ENCODE results near the gene CHP1. TPM values are rescaled to one million over a fixed set of nuclear protein-coding genes. Genes with fewer than 3 reads are reported as not detected.
A peak's percentile ranks its signal among the peaks of the same experiment; 100 is the strongest.

CHP1 gene
- total RNA-seq = 100 to 1,000 TPM; 137 to 270 (median 205) TPM
- long read RNA-seq, partial matches to known transcripts = 0 of 42 reads
- long read RNA-seq, other reads (novel, unspliced or antisense) = 40 of 42 reads

- Histone ChIP-seq H3K9me3 (no peaks in the 10 kb centered on the region), H3K4me1 (peaks cover 0 to 23% (median 5%) of the 10 kb centered on the region in 4 donors), H3K36me3 (no peaks in the 10 kb centered on the region), H3K27me3 (no peaks in the 10 kb centered on the region), H3K27ac (peak within 1 kb of the TSS; percentile 88 to 92 (median 90)), H3K4me3 (peak within 1 kb of the TSS; percentile 76 to 88 (median 77))
- intact Hi-C loops (cut with DNase I) = no loop called here
- ATAC-seq (peak; percentile 95 to 99 (median 97)), DNase-seq (peak; percentile 99)
- WGBS (ENCODE audit: insufficient coverage, low coverage, low lambda C conversion rate, missing lambda C conversion rate) = 0% methylated on average over 21 of the region's 72 CpGs
- peak; percentile 88 to 97 (median 93) for TF ChIP-seq CTCF (IDR thresholded peaks at IDR 0.05)
- peak; percentile 84 for TF ChIP-seq POLR2A (IDR thresholded peaks at IDR 0.05)
Measured at GRCh38 chr15:41230650-41231421, at the start of gene CHP1, which contains the start of gene EXD1. CHP1 (plus strand) TSS chr15:41231268; CDS start chr15:41231383, 115 bp downstream. EXD1 (minus strand) TSS chr15:41230757; CDS start chr15:41226575, 4,182 bp downstream.

- WGBS (ENCODE audit: insufficient coverage, low coverage, low lambda C conversion rate, missing lambda C conversion rate) = 73% methylated on average over 3 of the region's 4 CpGs
- no peak overlapping the region for H3K27ac ChIP-seq
- no peaks in the 10 kb centered on the region for H3K9me3 ChIP-seq
- H3K4me1 ChIP-seq = no peaks in the 10 kb centered on the region
- no peak for DNase-seq
- no peaks in the 10 kb centered on the region for H3K27me3 ChIP-seq
- TF ChIP-seq CTCF (IDR thresholded peaks at IDR 0.05) (no peak), POLR2A (IDR thresholded peaks at IDR 0.05) (no peak)
- H3K4me3 ChIP-seq = no peak overlapping the region
- no peaks in the 10 kb centered on the region for H3K36me3 ChIP-seq
- intact Hi-C loops (cut with DNase I) = loop anchor here (10.0 kb wide), 1 partner anchor 277 kb away; no protein-coding TSS in a partner anchor
- ATAC-seq = no peak
Measured at GRCh38 chr15:41182266-41182665, 48.8 kb upstream of the CHP1 start.

GRCh38 chr15:41183581-41183980 lies 47.5 kb upstream of the CHP1 start:
- Histone ChIP-seq H3K4me1 (no peaks in the 10 kb centered on the region), H3K27me3 (no peaks in the 10 kb centered on the region), H3K4me3 (no peak overlapping the region), H3K27ac (no peak overlapping the region), H3K36me3 (no peaks in the 10 kb centered on the region), H3K9me3 (no peaks in the 10 kb centered on the region)
- intact Hi-C loops (cut with DNase I) = loop anchor here (10.0 kb wide), 1 partner anchor 279 kb away; no protein-coding TSS in a partner anchor
- DNase-seq (no peak), ATAC-seq (no peak)
- WGBS (ENCODE audit: insufficient coverage, low coverage, low lambda C conversion rate, missing lambda C conversion rate) = 37% methylated on average over 2 of the region's 2 CpGs
- TF ChIP-seq POLR2A (IDR thresholded peaks at IDR 0.05) (no peak), CTCF (IDR thresholded peaks at IDR 0.05) (no peak)

- H3K4me1 ChIP-seq = no peaks in the 10 kb centered on the region
Measured at GRCh38 chr15:41194444-41194843, 36.6 kb upstream of the CHP1 start.

More at GRCh38 chr15:41194444-41194843, 36.6 kb upstream of the CHP1 start:
- Histone ChIP-seq H3K9me3 (no peaks in the 10 kb centered on the region), H3K36me3 (no peaks in the 10 kb centered on the region), H3K27me3 (no peaks in the 10 kb centered on the region), H3K4me3 (no peak overlapping the region), H3K27ac (no peak overlapping the region)
- intact Hi-C loops (cut with DNase I) = no loop called here
- DNase-seq (no peak), ATAC-seq (no peak)
- TF ChIP-seq POLR2A (IDR thresholded peaks at IDR 0.05) (no peak), CTCF (IDR thresholded peaks at IDR 0.05) (no peak)
- WGBS (ENCODE audit: insufficient coverage, low coverage, low lambda C conversion rate, missing lambda C conversion rate) = 100% methylated on average over 1 of the region's 1 CpG
